Stimulated activated CD8-positive, alpha-beta memory T cell treated with anti-CD3 and anti-CD28 coated beads, Interleukin-12 subunit alpha, Interleukin-12 subunit beta, amount 100 ng/mL, for 24 hours (primary cell): ENCODE results near the gene CAMK2D.
"Not testable (repeated sequence)": the region's sequence is repeated elsewhere in the genome, so short reads cannot be mapped to it uniquely, and the experiment has no call there.

Experiments
- DNase-seq: peaks from one replicate; pipeline ENCODE4 v3.0.0-alpha.2; 2020; ENCODE audit errors: extremely low read depth

The CAMK2D gene

GRCh38 chr4:113730467-113731216 lies 30.9 kb downstream of the CAMK2D start:
- no peak for DNase-seq

GRCh38 chr4:113727802-113728201 lies 33.7 kb downstream of the CAMK2D start:
- no peak for DNase-seq

- no peak for DNase-seq
These were observed 35.6 kb downstream of the CAMK2D start for GRCh38 chr4:113725963-113726362.

GRCh38 chr4:113718252-113718651 lies 43.3 kb downstream of the CAMK2D start:
- no peak for DNase-seq

GRCh38 chr4:113711883-113712662 lies 49.5 kb downstream of the CAMK2D start:
- DNase-seq, result no peak

GRCh38 chr4:113708250-113708649 lies 53.3 kb downstream of the CAMK2D start:
- no peak for DNase-seq

- no peak for DNase-seq
These were observed 54.5 kb downstream of the CAMK2D start for GRCh38 chr4:113707048-113707447.

GRCh38 chr4:113705097-113705496 lies 56.4 kb downstream of the CAMK2D start:
- not testable (repeated sequence) for DNase-seq

- not testable (repeated sequence) for DNase-seq
These were observed 58.9 kb downstream of the CAMK2D start for GRCh38 chr4:113702596-113702995.

GRCh38 chr4:113701169-113701568 lies 60.4 kb downstream of the CAMK2D start:
- DNase-seq, result no peak

- DNase-seq, result no peak
These were observed 60.9 kb downstream of the CAMK2D start for GRCh38 chr4:113700602-113701150.

- no peak for DNase-seq
These were observed 61.8 kb downstream of the CAMK2D start for GRCh38 chr4:113699772-113700171.

GRCh38 chr4:113697429-113697828 lies 64.1 kb downstream of the CAMK2D start:
- no peak for DNase-seq

GRCh38 chr4:113695328-113696169 lies 66.0 kb downstream of the CAMK2D start:
- DNase-seq, result no peak

GRCh38 chr4:113694008-113694407 lies 67.5 kb downstream of the CAMK2D start:
- DNase-seq, result no peak

GRCh38 chr4:113692809-113693411 lies 68.6 kb downstream of the CAMK2D start:
- no peak for DNase-seq

- no peak for DNase-seq
These were observed 69.9 kb downstream of the CAMK2D start for GRCh38 chr4:113691676-113692075.

GRCh38 chr4:113689394-113689793 lies 72.1 kb downstream of the CAMK2D start:
- DNase-seq, result no peak

- DNase-seq, result no peak
These were observed 74.3 kb downstream of the CAMK2D start for GRCh38 chr4:113687067-113687718.

- DNase-seq, result not testable (repeated sequence)
These were observed 76.4 kb downstream of the CAMK2D start for GRCh38 chr4:113685157-113685556.

GRCh38 chr4:113684534-113685091 lies 76.9 kb downstream of the CAMK2D start:
- DNase-seq, result no peak
